Ovary (tissue), 9 donors: ENCODE measurements around the gene CXCL12. TPM values are rescaled to one million over a fixed set of nuclear protein-coding genes. Genes with fewer than 3 reads are reported as not detected.

Experiments
- DNase-seq, 5 donors: peaks; one replicate each; pipeline ENCODE4 v3.0.0-alpha.2; 2019 to 2020
- H3K27ac ChIP-seq, 2 donors: fragments of 200-600 bp; one replicate each; pipeline versions ENCODE4 v1.5.1 to v1.8.0; 2019 to 2022
- H3K27me3 ChIP-seq: fragments of 200-600 bp; one replicate; pipeline ENCODE4 v1.8.0; 2022
- H3K36me3 ChIP-seq: fragments of 200-600 bp; sonication (generic); one replicate; pipeline ENCODE4 v1.5.1; 2019
- H3K4me1 ChIP-seq: one replicate; pipeline ENCODE4 v1.8.1; 2013; ENCODE audit warnings: mild to moderate bottlenecking, moderate library complexity; ENCODE audit not compliant: insufficient read depth
- H3K4me3 ChIP-seq: fragments of 200-600 bp; sonication (generic); one replicate; pipeline ENCODE4 v1.5.1; 2017
- H3K9me3 ChIP-seq, 2 donors: fragments of 200-600 bp in 1 of 2; sonication (generic) in 1 of 2; one replicate each; pipeline versions ENCODE4 v1.5.1 to v1.8.1; 2013 to 2019; ENCODE audit warnings: mild to moderate bottlenecking in 1 of 2, moderate library complexity in 1 of 2
- CTCF ChIP-seq, 3 donors: fragments of 450-650 bp in 2 of 3; fragments of 200-600 bp in 1 of 3; IDR thresholded peaks; one replicate each; pipeline versions ENCODE4 v1.5.1 to v1.8.0; 2016 to 2022; ENCODE audit warnings: antibody characterized with exemption in 3 of 3, mild to moderate bottlenecking in 1 of 3
- EP300 ChIP-seq: sonication (generic); formaldehyde crosslinking; IDR thresholded peaks from one replicate; pipeline ENCODE4 v1.6.1; 2017; ENCODE audit warnings: antibody characterized with exemption
- POLR2A ChIP-seq: fragments of 450-650 bp; IDR thresholded peaks from one replicate; pipeline ENCODE4 v1.6.1; 2017; ENCODE audit warnings: antibody characterized with exemption, mild to moderate bottlenecking, moderate library complexity
- WGBS, 3 donors: extraction: QIAGEN DNeasy Blood & Tissue Kit in 1 of 3; methylation state at CpG; one replicate each; pipeline versions ENCODE4 v1.1.5 to v1.1.7; 2013 to 2017; 5-methylcytosine and 5-hydroxymethylcytosine counted together
- intact Hi-C, 4 donors: fragments of 100-400 bp; cut with DNase I; formaldehyde crosslinking; loops; one replicate each; pipeline versions ENCODE4 v1.11.0 to v1.15.1; 2022 to 2023
- polyA plus RNA-seq, 2 donors: library from polyadenylated mRNA; stranded (reverse); fragments of 200-250 nt in 1 of 2; fragments of 350-450 nt in 1 of 2; fragmentation: Illumina TruSeq in 1 of 2; extraction: RNeasy Lipid Tissue Mini Kit (QIAGEN cat#74804) in 1 of 2; gene quantifications; one replicate each; pipeline ENCODE4 v1.2.3, GENCODE V29; 2013 to 2014
- total RNA-seq, 7 donors: library from RNA; depleted of rRNA in 2 of 7; stranded (reverse); fragments of >200 nt in 2 of 7; fragmentation: NEBNext Ultra II Directional in 3 of 7; extraction: Animal tissue kit (Norgen Biotek cat#: 25700) in 3 of 7; gene quantifications; one replicate each; pipeline versions ENCODE4 v1.1.0 to v1.2.4, GENCODE V29; 2016 to 2023
- donor health status: DM: no; HTN: no; CAD: no; lungs with moderate emphysema.
- donor health status: DM: no; HTN: no; CAD: no.
- donor health status: Bipolar disorder and iron deficiency.
- donor health status: DM: yes; HTN: yes; CAD: no.
- donor health status: DM: no; HTN: no; CAD: no.
- donor health status: DM: yes; HTN: yes; CAD: no.

Gene CXCL12
- total and polyA plus RNA-seq, 9 donors = 14.2 to 341 (median 106) TPM

GRCh38 chr10:44364566-44364965 lies 20.3 kb downstream of the CXCL12 start:
- no peak for TF ChIP-seq EP300
- TF ChIP-seq CTCF (IDR thresholded peaks at IDR 0.05) = no peak
- no peak for TF ChIP-seq POLR2A
- 71 to 85% (median 73%) methylated on average over 1 of the region's 1 CpG for WGBS, 3 donors
- DNase-seq = no peak

DNA sequence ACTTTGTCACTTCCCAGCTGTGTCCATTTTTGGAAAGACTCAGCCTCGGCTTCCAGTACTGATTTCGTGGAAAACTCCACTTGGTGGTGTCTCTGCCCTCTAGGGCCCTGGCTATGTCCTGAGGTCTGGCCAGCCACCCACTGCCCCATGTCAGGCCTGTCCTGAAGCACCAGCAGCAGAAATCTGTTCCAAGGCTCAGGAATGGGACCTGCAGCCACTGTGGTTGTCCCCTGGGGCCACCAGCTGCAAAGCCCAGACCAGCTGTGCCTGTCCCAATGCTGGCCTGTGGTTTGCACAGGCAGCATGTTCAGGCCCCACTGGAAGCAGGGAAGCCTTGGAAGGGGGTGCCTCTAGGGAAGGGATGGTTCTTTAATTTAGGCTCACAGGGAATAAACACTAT lies 21.2 kb downstream of the CXCL12 start:
- no peak overlapping the region for H3K4me3 ChIP-seq
- TF ChIP-seq POLR2A (no peak), EP300 (no peak), CTCF (IDR thresholded peaks at IDR 0.05) (no peak)
- no peaks in the 10 kb centered on the region for H3K4me1 ChIP-seq
- DNase-seq = no peak
- H3K27me3 ChIP-seq = no peaks in the 10 kb centered on the region
- 86 to 97% (median 86%) methylated on average over 2 of the region's 2 CpGs for WGBS, 3 donors
- no peaks in the 10 kb centered on the region for H3K36me3 ChIP-seq
- H3K27ac ChIP-seq = no peak overlapping the region
- no peaks in the 10 kb centered on the region for H3K9me3 ChIP-seq
- intact Hi-C loops = no loop called here

More at GRCh38 chr10:44364566-44364965, 20.3 kb downstream of the CXCL12 start:
- Histone ChIP-seq H3K9me3 (no peaks in the 10 kb centered on the region), H3K27me3 (no peaks in the 10 kb centered on the region), H3K27ac (no peak overlapping the region), H3K4me1 (no peaks in the 10 kb centered on the region), H3K4me3 (no peak overlapping the region), H3K36me3 (no peaks in the 10 kb centered on the region)
- intact Hi-C loops = no loop called here

- WGBS, 3 donors = 85 to 89% (median 87%) methylated on average over 13 of the region's 13 CpGs
- TF ChIP-seq POLR2A (no peak), EP300 (no peak), CTCF (IDR thresholded peaks at IDR 0.05) (no peak)
- Histone ChIP-seq H3K27ac (no peak overlapping the region), H3K4me1 (no peaks in the 10 kb centered on the region), H3K36me3 (no peaks in the 10 kb centered on the region), H3K4me3 (no peak overlapping the region), H3K27me3 (no peaks in the 10 kb centered on the region), H3K9me3 (no peaks in the 10 kb centered on the region)
- DNase-seq = no peak
- intact Hi-C loops = no loop called here
These were observed 21.8 kb downstream of the CXCL12 start for GRCh38 chr10:44362866-44363711.

DNA sequence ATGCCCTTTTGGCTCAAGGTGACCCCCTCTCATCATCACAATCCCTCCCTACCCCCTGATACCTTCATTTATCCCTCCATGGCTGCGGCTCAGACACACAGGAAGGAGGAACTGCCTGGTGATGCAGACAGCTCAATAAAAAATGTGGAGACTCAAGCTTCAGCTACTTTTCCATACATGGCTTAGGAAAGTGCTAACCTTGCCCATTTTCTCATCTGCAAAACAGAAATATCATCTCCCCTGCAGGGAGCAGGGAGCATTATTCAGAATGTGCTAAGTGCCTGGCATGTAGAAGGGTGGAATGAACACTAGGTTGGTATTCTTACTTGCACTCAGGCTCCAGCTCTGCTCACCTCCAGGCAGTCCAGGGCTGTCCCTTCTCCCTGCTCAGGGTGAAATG lies 23.8 kb downstream of the CXCL12 start:
- intact Hi-C loops = no loop called here
- DNase-seq = no peak
- TF ChIP-seq CTCF (IDR thresholded peaks at IDR 0.05) = no peak
- TF ChIP-seq EP300 = no peak
- TF ChIP-seq POLR2A = no peak
- Histone ChIP-seq H3K27ac (no peak overlapping the region), H3K4me3 (no peak overlapping the region), H3K4me1 (no peaks in the 10 kb centered on the region), H3K27me3 (no peaks in the 10 kb centered on the region), H3K9me3 (no peaks in the 10 kb centered on the region), H3K36me3 (no peaks in the 10 kb centered on the region)
- WGBS, 3 donors = 40 to 46% (median 42%) methylated on average over 1 of the region's 1 CpG
